Psoas muscle (tissue), 8 donors: ENCODE data around the gene FADD. TPM values are rescaled to one million over a fixed set of nuclear protein-coding genes. Genes with fewer than 3 reads are reported as not detected.

Experiments used
- ATAC-seq, 4 donors: fragments of 200-7000 bp; cut with Tn5 transposase; one replicate each; pipeline ENCODE4 v1.9.1; 2020; ENCODE audit warnings: moderate library complexity in 3 of 4, mild to moderate bottlenecking in 2 of 4
- DNase-seq, 2 donors: peaks; one replicate each; pipeline ENCODE4 v3.0.0-alpha.2; 2020
- H3K27ac ChIP-seq: fragments of 200-600 bp; one replicate; pipeline ENCODE4 v1.8.0; 2022
- H3K27me3 ChIP-seq, 3 donors: fragments of 200-600 bp in 1 of 3; one replicate each; pipeline versions ENCODE4 v1.6.1 to v1.8.0; 2013 to 2022; ENCODE audit warnings: low read length in 2 of 3, mild to moderate bottlenecking in 2 of 3, moderate library complexity in 1 of 3; ENCODE audit not compliant: insufficient read depth in 3 of 3
- H3K36me3 ChIP-seq, 2 donors: fragments of 200-600 bp in 1 of 2; one replicate each; pipeline versions ENCODE4 v1.6.1 to v1.8.0; 2013 to 2022; ENCODE audit warnings: low read depth in 1 of 2, mild to moderate bottlenecking in 1 of 2, moderate library complexity in 1 of 2; ENCODE audit not compliant: insufficient read depth in 1 of 2
- H3K4me1 ChIP-seq: fragments of 200-600 bp; one replicate; pipeline ENCODE4 v1.8.0; 2022
- H3K4me3 ChIP-seq: fragments of 200-600 bp; one replicate; pipeline ENCODE4 v1.8.0; 2022; ENCODE audit warnings: mild to moderate bottlenecking
- H3K9me3 ChIP-seq: fragments of 200-600 bp; one replicate; pipeline ENCODE4 v1.8.0; 2022
- WGBS, 3 donors: extraction: QIAGEN DNeasy Blood & Tissue Kit; methylation state at CpG; one replicate each; pipeline versions ENCODE4 v1.1.6 to v1.1.7; 2013; 5-methylcytosine and 5-hydroxymethylcytosine counted together
- intact Hi-C, 2 donors: fragments of 100-400 bp; cut with DNase I; formaldehyde crosslinking; loops; one replicate each; pipeline versions ENCODE4 v1.11.0 to v1.14.2; 2022
- polyA plus RNA-seq, 3 donors: library from polyadenylated mRNA; stranded (reverse); fragments of 200-250 nt; gene quantifications; one replicate each; pipeline ENCODE4 v1.2.3, GENCODE V29; 2013
- total RNA-seq, 4 donors: library from RNA; stranded (reverse); fragmentation: NEBNext Ultra II Directional in 2 of 4; extraction: Animal tissue kit (Norgen Biotek cat#: 25700) in 2 of 4; gene quantifications; one replicate each; pipeline versions ENCODE4 v1.2.1 to v1.2.4, GENCODE V29; 2021 to 2023
- TF ChIP-seq, protein P1 (sequence below): fragments of 200-600 bp; IDR thresholded peaks from one replicate; pipeline ENCODE4 v1.8.0; 2022; ENCODE audit warnings: antibody characterized with exemption
- donor health status: healthy with polysubstance abuse.
- donor health status: DM: no; HTN: no; CAD: no; lungs with moderate emphysema.
- donor health status: Bipolar disorder and iron deficiency.
- donor health status: healthy.
- donor health status: DM: yes; HTN: yes; CAD: no.
- donor health status: DM: no; HTN: no; CAD: no.
- donor health status: DM: no; HTN: no; CAD: no.
- donor health status: DM: yes; HTN: yes; CAD: no.

FADD gene
- total and polyA plus RNA-seq, 7 donors: 7.9 to 49.2 (median 10.7) TPM

DNA sequence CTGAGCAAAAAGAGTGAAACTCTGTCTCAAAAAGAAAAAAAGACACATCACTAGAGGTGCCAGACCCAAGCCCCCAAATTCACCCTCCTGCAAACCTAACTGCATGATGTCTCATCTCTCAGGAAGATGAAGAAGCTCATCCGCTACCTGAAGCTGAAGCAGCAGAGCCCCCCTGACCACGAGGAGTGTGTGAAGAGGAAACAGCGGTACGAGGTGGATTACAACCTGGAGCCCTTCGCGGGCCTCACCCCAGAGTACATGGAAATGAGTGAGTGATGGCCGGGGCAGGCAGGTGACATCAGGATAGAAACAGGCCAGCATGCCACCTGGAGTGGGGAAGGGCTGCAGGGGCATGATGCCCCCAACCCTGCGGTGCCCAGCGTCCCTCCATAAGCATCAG lies 36.0 kb upstream of the FADD start:
- 86 to 90% (median 87%) methylated on average over 9 of the region's 9 CpGs for WGBS, 3 donors
- Histone ChIP-seq H3K4me1 (no peaks in the 10 kb centered on the region), H3K36me3 (peaks cover 0 to 5% of the 10 kb centered on the region in 2 donors), H3K27ac (no peak overlapping the region), H3K9me3 (no peaks in the 10 kb centered on the region), H3K4me3 (no peak overlapping the region), H3K27me3 (peaks cover 0 to 9% (median 2%) of the 10 kb centered on the region in 3 donors)
- TF ChIP-seq, protein P1, sequence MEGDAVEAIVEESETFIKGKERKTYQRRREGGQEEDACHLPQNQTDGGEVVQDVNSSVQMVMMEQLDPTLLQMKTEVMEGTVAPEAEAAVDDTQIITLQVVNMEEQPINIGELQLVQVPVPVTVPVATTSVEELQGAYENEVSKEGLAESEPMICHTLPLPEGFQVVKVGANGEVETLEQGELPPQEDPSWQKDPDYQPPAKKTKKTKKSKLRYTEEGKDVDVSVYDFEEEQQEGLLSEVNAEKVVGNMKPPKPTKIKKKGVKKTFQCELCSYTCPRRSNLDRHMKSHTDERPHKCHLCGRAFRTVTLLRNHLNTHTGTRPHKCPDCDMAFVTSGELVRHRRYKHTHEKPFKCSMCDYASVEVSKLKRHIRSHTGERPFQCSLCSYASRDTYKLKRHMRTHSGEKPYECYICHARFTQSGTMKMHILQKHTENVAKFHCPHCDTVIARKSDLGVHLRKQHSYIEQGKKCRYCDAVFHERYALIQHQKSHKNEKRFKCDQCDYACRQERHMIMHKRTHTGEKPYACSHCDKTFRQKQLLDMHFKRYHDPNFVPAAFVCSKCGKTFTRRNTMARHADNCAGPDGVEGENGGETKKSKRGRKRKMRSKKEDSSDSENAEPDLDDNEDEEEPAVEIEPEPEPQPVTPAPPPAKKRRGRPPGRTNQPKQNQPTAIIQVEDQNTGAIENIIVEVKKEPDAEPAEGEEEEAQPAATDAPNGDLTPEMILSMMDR: no peak
- ATAC-seq (no peak), DNase-seq (no peak)
- intact Hi-C loops: no loop called here

DNA sequence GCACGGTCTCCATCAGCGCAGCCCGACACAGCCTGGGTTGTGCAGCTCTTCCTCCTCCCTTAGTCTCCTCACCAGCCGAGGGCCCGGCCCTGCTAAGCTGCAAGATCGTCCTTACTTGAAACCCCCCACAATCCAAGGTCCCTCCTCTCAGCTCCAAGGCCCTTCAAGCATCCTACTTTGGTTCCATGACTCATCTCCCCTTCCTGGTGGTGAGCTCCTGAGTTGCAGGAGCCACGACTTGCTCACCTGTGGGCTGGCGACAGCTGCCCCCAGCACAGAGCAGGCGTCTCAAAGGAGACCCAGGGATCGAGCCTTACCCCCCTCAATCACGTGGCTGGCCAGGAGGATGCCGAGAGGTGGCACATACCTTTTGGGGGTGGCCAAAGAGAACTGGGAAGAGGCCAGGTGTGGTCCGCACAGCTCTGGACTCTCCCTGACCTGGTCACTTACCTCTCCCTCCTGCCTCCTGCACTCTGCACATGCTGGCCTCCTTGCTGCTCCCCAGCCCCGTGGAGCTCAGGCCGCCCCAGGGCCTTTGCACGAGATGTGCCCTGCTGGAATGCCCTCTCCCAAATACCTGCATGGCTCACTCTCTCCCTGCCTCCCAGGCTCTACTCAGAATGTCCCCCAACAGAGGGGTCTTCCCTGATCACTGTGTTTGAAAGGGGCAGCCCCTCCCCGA lies 35.2 kb upstream of the FADD start:
- 87 to 95% (median 93%) methylated on average over 16 to 17 of the region's 17 CpGs for WGBS, 3 donors
- ATAC-seq: no peak
- intact Hi-C loops: no loop called here

DNA sequence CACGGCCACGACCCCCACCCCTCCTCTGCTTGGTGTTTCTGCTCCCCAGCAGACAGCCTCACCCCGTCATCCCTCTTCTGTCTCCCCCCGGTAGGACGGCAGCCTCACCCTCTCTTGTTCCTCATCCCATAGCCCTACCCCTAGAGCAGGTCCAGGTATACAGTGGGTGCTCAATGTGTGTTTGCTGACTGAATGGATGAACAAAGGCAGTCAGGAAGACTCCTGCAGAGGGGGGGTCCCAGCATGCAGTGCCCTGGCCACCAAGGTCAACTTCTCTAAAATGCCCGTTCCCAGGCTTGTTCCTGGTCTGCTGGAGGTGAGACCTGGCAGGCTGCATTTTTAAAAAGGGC lies 34.7 kb upstream of the FADD start:
- DNase-seq: no peak
- TF ChIP-seq, protein P1: no peak
- H3K9me3 ChIP-seq: no peaks in the 10 kb centered on the region
- H3K27me3 ChIP-seq: peaks cover 0 to 9% (median 2%) of the 10 kb centered on the region in 3 donors
- intact Hi-C loops: no loop called here
- H3K27ac ChIP-seq: no peak overlapping the region
- H3K4me3 ChIP-seq: no peak overlapping the region
- peaks cover 0 to 5% of the 10 kb centered on the region in 2 donors for H3K36me3 ChIP-seq
- WGBS, 3 donors: 90 to 94% (median 93%) methylated on average over 6 of the region's 6 CpGs
- H3K4me1 ChIP-seq: no peaks in the 10 kb centered on the region
- no peak for ATAC-seq

More for the DNA sequence above, 35.2 kb upstream of the FADD start:
- Histone ChIP-seq H3K36me3 (peaks cover 0 to 5% of the 10 kb centered on the region in 2 donors), H3K9me3 (no peaks in the 10 kb centered on the region), H3K27me3 (peaks cover 0 to 9% (median 2%) of the 10 kb centered on the region in 3 donors), H3K4me3 (no peak overlapping the region), H3K27ac (no peak overlapping the region), H3K4me1 (no peaks in the 10 kb centered on the region)
- no peak for DNase-seq
- TF ChIP-seq, protein P1: no peak

DNA sequence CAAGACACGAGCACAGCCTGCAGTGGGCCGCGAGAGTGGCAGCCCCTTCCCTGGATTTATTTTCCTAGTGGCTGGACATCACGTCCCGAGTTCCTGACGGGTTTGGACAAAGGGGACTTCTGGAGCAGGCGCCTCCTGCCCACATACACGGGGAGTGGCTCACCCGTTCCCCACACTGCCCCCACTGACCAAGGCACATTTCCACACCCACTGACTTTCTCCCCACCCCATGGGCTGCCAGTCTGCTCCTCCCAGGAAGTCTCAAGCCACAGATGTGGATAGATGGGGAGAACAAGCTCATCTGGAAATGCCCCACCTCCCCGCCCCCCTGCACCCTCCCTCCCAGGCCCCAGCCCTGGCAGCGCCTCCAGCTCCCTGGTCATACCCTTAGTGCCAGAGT lies 34.0 kb upstream of the FADD start:
- Histone ChIP-seq H3K27me3 (peaks cover 0 to 9% (median 2%) of the 10 kb centered on the region in 3 donors), H3K27ac (no peak overlapping the region), H3K4me1 (no peaks in the 10 kb centered on the region), H3K36me3 (peaks cover 0 to 5% of the 10 kb centered on the region in 2 donors), H3K4me3 (no peak overlapping the region), H3K9me3 (no peaks in the 10 kb centered on the region)
- intact Hi-C loops: no loop called here
- no peak for DNase-seq
- no peak for ATAC-seq
- TF ChIP-seq, protein P1: no peak
- 50 to 55% (median 55%) methylated on average over 8 to 11 of the region's 11 CpGs for WGBS, 3 donors

DNA sequence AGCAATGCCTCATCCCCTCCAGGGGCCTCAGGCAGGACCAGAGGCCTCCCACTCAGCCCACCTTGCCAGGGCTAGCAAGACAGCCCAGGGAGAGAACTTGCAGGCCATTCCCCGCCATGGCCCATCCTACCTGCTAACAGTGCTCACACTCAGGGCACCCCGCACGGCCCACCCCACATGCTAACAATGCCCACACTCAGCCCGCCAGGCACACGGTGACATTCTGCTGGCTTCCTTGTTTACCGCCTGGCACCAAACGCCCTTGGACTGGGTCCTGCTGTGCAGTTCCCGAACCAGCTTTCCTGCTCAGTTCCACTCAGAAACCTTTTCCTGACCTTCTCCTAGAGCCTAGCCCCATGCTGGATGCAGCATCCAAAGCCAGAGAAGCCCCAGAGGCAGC lies 33.5 kb upstream of the FADD start:
- ATAC-seq (no peak), DNase-seq (no peak)
- Histone ChIP-seq H3K27me3 (peaks cover 0 to 9% (median 2%) of the 10 kb centered on the region in 3 donors), H3K4me1 (no peaks in the 10 kb centered on the region), H3K27ac (no peak overlapping the region), H3K4me3 (no peak overlapping the region), H3K9me3 (no peaks in the 10 kb centered on the region), H3K36me3 (peaks cover 0 to 5% of the 10 kb centered on the region in 2 donors)
- 64 to 83% (median 69%) methylated on average over 8 of the region's 8 CpGs for WGBS, 3 donors
- TF ChIP-seq, protein P1: no peak
- intact Hi-C loops: no loop called here
